ENCODE results near the gene ZCCHC18. TPM values are rescaled to one million over a fixed set of nuclear protein-coding genes. Genes with fewer than 3 reads are reported as not detected.

ZCCHC18 gene
- total and polyA plus RNA-seq, 9 of the 15 experiments (the other 6 are each of a cell fraction or from before 2014, with no cell fraction given): not detected

GRCh38 chrX:104156630-104157529 is 44.6 kb downstream of the ZCCHC18 start, which contains the start of gene SLC25A53 (continued):
- peak; percentile 93 to 98 (median 97) for TF ChIP-seq ZBTB11 (CRISPR knock-in tag; IDR thresholded peaks at IDR 0.05)
- TF ChIP-seq SREBF2 (CRISPR knock-in tag; IDR thresholded peaks at IDR 0.05): no peak
- peak; percentile 65 for TF ChIP-seq KHSRP (IDR thresholded peaks at IDR 0.05)
- TF ChIP-seq JUND (IDR thresholded peaks at IDR 0.05; ENCODE audit: borderline replicate concordance, low read depth, low read length): no peak
- peak; percentile 26; the same call in 2 of the 3 replicates for TF ChIP-seq JUND (tag; IDR thresholded peaks at IDR 0.05; ENCODE audit: borderline replicate concordance, low read depth, low read length)
- TF ChIP-seq MNT (conservative IDR thresholded peaks at IDR 0.05): peak; percentile 73 to 89
- TF ChIP-seq ZNF395 (CRISPR knock-in tag; IDR thresholded peaks at IDR 0.05): 0 out of 2 replicates have a peak, but pooled peaks have one; percentile 20
- peak; percentile 100 for TF ChIP-seq PHF20 (IDR thresholded peaks at IDR 0.05; ENCODE audit: partially characterized antibody)
- TF ChIP-seq ARID1B (IDR thresholded peaks at IDR 0.05): peak; percentile 40
- TF ChIP-seq ZHX1 (conservative IDR thresholded peaks at IDR 0.05; ENCODE audit: low read length): 0 out of 2 replicates have a peak, but pooled peaks have one; percentile 63
- peak; percentile 67; the same call in 1 of the 2 replicates for TF ChIP-seq ELF4 (CRISPR knock-in tag; IDR thresholded peaks at IDR 0.05)
- peak; percentile 89 for TF ChIP-seq POLR2AphosphoS5 (IDR thresholded peaks at IDR 0.05; ENCODE audit: control insufficient read depth, insufficient read depth, low read depth, low read length)
- no peak for TF ChIP-seq ZNF717 (CRISPR knock-in tag; IDR thresholded peaks at IDR 0.05)
- TF ChIP-seq YBX1 (IDR thresholded peaks at IDR 0.05): no peak
- TF ChIP-seq HLTF (IDR thresholded peaks at IDR 0.05): peak; percentile 81; the same call in 1 of the 2 replicates
- TF ChIP-seq POLR3A (IDR thresholded peaks at IDR 0.05; ENCODE audit: borderline replicate concordance, extremely low read depth, insufficient read depth, insufficient read length): peak; percentile 66
